ENCODE results near the gene RARG.

RARG gene

DNA sequence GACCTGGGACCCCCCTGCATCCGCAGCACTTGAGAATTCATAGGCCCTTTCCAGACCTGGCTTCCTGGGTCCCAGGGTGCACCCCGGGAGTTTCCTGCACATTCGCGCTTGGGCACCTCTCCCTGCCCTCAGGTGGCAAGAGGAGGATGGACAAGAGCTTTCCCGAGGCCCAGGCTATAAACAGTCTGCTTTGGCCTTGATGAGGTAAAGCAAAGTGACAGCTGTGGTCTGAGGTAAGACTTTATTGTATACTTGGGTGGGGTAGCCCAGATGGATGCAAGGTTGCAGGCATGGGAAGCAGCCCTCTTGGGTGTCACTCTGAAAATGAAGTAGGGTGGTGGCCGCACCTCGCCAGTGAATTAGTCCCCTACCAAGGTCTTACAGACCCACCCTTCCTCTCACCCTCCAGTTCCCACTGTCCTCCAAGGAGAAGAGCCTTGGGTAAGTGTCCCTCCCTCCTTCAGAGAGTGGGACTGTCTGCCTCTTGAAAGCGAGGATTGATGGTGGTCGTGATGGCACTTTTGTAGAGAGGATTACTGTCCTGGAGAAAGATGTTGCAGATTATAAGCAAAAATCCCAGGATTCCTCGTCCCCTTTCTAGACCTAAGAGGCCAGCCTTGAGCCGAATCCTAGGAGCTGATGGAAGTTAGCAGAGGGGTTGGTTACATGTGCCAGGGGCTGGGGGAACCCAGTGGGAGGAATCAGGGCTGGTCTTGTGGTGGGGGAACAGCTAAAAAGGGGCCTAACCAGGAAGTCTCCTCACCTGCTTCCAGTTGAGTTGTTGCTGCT, 40.7 kb downstream of the RARG start:
- Histone ChIP-seq H3K27me3 (ENCODE audit: control insufficient read depth, insufficient read depth, low read length) (peaks cover 4% of the 10 kb centered on the region), H3K4me3 (ENCODE audit: low read length) (no peak overlapping the region), H3K27ac (ENCODE audit: low read length) (no peak overlapping the region), H3K9me3 (ENCODE audit: control insufficient read depth, insufficient read depth, low read length) (no peaks in the 10 kb centered on the region), H3K36me3 (ENCODE audit: control insufficient read depth, insufficient read depth, low read length) (peaks cover 5% of the 10 kb centered on the region; the same call in 1 of the 2 replicates), H3K4me1 (ENCODE audit: control insufficient read depth, insufficient read depth, low read length) (peaks cover 2% of the 10 kb centered on the region; the same call in 1 of the 2 replicates)
- no peak for DNase-seq (ENCODE audit: low read depth, low spot score)
- WGBS (ENCODE audit: insufficient coverage, insufficient read length), result no CpG with 5 or more reads among the region's 11 CpGs

DNA sequence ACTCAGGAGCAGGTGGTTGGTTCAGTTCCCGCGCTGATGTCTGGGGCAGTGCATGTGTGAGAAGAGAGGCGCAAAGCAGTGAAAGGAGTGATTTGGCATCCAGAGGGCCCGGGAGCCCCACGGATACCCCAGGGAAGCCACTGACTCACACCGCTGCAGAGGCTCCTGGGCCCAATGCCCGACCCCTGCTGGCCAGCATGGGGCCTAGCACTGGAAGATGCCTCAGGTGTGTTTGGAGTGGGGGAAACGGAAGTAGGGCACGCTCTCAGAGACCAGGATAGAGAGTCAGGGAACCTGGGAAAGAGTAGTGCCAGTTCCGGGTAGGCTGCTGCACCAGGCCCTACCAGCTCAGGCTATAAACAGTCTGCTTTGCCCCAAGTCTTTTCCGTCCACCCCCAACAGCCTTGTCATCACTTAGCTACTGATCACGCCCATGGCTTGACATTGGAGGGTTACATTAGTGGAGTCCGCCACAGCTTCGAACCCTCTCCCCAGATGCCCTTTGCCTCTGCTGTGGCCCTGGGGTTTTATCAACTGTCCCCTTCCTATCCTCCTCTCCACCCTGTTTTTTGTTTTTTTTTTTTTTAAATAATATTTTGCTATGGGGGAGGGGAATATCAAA, 41.8 kb downstream of the RARG start:
- Histone ChIP-seq H3K4me3 (ENCODE audit: low read length) (no peak overlapping the region), H3K27me3 (ENCODE audit: control insufficient read depth, insufficient read depth, low read length) (peaks cover 2% of the 10 kb centered on the region), H3K36me3 (ENCODE audit: control insufficient read depth, insufficient read depth, low read length) (peaks cover 6% of the 10 kb centered on the region; the same call in 1 of the 2 replicates), H3K4me1 (ENCODE audit: control insufficient read depth, insufficient read depth, low read length) (peaks cover 2% of the 10 kb centered on the region; the same call in 1 of the 2 replicates), H3K9me3 (ENCODE audit: control insufficient read depth, insufficient read depth, low read length) (no peaks in the 10 kb centered on the region), H3K27ac (ENCODE audit: low read length) (no peak overlapping the region)
- WGBS (ENCODE audit: insufficient coverage, insufficient read length), result no CpG with 5 or more reads among the region's 14 CpGs
- no peak for DNase-seq (ENCODE audit: low read depth, low spot score)

GRCh38 chr12:53187145-53187899, 44.7 kb downstream of the RARG start:
- H3K4me3 ChIP-seq (ENCODE audit: low read length), result no peak overlapping the region
- no peak overlapping the region for H3K27ac ChIP-seq (ENCODE audit: low read length)
- WGBS (ENCODE audit: insufficient coverage, insufficient read length), result no CpG with 5 or more reads among the region's 15 CpGs
- peaks cover 2% of the 10 kb centered on the region; the same call in 1 of the 2 replicates for H3K4me1 ChIP-seq (ENCODE audit: control insufficient read depth, insufficient read depth, low read length)
- H3K36me3 ChIP-seq (ENCODE audit: control insufficient read depth, insufficient read depth, low read length), result peaks cover 12% of the 10 kb centered on the region; the same call in 1 of the 2 replicates
- no peaks in the 10 kb centered on the region for H3K9me3 ChIP-seq (ENCODE audit: control insufficient read depth, insufficient read depth, low read length)
- H3K27me3 ChIP-seq (ENCODE audit: control insufficient read depth, insufficient read depth, low read length), result no peaks in the 10 kb centered on the region
- no peak for DNase-seq (ENCODE audit: low read depth, low spot score)

DNA sequence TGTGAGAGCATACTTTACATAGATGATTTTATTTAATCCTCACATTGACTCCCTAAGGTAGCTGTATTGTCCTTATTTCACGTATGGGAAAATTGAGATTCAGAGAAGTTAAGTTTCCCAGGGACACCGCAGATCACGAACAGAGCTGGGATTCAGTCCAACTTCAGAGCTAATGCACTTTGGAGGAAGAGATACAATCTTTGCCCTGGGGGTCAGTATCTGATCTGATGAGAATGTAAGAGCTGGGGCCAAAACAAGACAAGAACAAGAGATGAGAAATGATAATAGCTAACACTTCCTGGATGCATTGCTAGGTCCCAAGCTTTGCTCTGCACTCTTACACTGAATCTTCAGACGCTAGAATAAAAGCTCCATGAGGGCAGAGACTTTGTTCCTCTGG, 45.3 kb downstream of the RARG start:
- WGBS (ENCODE audit: insufficient coverage, insufficient read length), result no CpG with 5 or more reads among the region's 4 CpGs
- Histone ChIP-seq H3K36me3 (ENCODE audit: control insufficient read depth, insufficient read depth, low read length) (peaks cover 12% of the 10 kb centered on the region; the same call in 1 of the 2 replicates), H3K4me1 (ENCODE audit: control insufficient read depth, insufficient read depth, low read length) (peaks cover 2% of the 10 kb centered on the region; the same call in 1 of the 2 replicates)

DNA sequence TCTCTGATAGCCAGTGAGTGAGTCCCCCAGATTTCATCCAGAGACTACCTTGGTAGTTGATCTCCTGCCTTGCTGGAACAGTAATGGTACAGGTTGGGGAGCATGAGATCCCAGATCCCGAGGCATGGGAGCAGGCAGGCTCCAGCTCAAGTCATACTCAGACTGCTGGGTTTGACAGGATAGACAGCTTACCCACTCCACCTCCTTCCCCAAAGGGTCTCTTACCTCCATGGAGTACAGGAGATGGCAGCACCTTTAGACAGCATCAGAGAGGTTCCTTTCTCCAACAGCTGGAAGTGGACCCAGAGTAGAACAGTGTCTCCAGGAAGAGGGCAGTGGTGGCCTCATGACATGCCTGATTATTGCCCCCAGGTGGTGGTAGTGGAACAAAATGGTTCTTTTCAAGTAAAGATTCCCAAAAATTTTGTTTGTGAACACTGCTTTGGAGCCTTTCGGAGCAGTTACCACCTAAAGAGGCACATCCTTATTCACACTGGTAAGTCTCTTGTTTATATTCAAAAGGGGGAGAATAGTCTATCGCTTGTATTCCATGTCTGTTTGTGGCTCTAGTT, 46.3 kb downstream of the RARG start:
- Histone ChIP-seq H3K9me3 (ENCODE audit: control insufficient read depth, insufficient read depth, low read length) (no peaks in the 10 kb centered on the region), H3K27ac (ENCODE audit: low read length) (no peak overlapping the region), H3K4me1 (ENCODE audit: control insufficient read depth, insufficient read depth, low read length) (peaks cover 2% of the 10 kb centered on the region; the same call in 1 of the 2 replicates), H3K27me3 (ENCODE audit: control insufficient read depth, insufficient read depth, low read length) (no peaks in the 10 kb centered on the region), H3K36me3 (ENCODE audit: control insufficient read depth, insufficient read depth, low read length) (peaks cover 12% of the 10 kb centered on the region; the same call in 1 of the 2 replicates), H3K4me3 (ENCODE audit: low read length) (no peak overlapping the region)
- no peak for DNase-seq (ENCODE audit: low read depth, low spot score)
- no CpG with 5 or more reads among the region's 3 CpGs for WGBS (ENCODE audit: insufficient coverage, insufficient read length)

More for the DNA sequence above, 45.3 kb downstream of the RARG start:
- DNase-seq (ENCODE audit: low read depth, low spot score), result no peak
- Histone ChIP-seq H3K27ac (ENCODE audit: low read length) (no peak overlapping the region), H3K4me3 (ENCODE audit: low read length) (no peak overlapping the region), H3K27me3 (ENCODE audit: control insufficient read depth, insufficient read depth, low read length) (no peaks in the 10 kb centered on the region), H3K9me3 (ENCODE audit: control insufficient read depth, insufficient read depth, low read length) (no peaks in the 10 kb centered on the region)

DNA sequence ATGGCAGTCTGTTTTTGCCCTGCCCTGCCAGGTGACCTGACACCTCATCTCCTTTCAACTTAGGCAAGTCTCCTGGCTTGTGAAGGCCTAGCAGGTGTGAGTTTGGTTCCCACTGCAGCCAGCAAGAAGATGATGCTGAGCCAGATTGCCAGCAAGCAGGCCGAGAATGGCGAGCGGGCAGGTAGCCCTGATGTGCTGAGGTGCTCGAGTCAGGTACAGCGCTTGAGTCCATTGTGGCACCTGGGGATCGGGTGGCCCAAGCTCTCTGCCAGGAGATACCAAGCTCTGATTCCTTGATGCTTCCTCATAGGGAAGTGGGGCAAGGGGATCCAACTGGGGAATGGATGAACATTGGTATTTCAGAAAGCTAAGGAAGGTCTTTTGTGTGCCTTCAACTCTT, 47.2 kb downstream of the RARG start:
- DNase-seq (ENCODE audit: low read depth, low spot score), result no peak
- Histone ChIP-seq H3K9me3 (ENCODE audit: control insufficient read depth, insufficient read depth, low read length) (no peaks in the 10 kb centered on the region), H3K36me3 (ENCODE audit: control insufficient read depth, insufficient read depth, low read length) (peaks cover 12% of the 10 kb centered on the region; the same call in 1 of the 2 replicates), H3K27ac (ENCODE audit: low read length) (no peak overlapping the region), H3K4me3 (ENCODE audit: low read length) (no peak overlapping the region), H3K4me1 (ENCODE audit: control insufficient read depth, insufficient read depth, low read length) (peaks cover 2% of the 10 kb centered on the region; the same call in 1 of the 2 replicates), H3K27me3 (ENCODE audit: control insufficient read depth, insufficient read depth, low read length) (no peaks in the 10 kb centered on the region)
- no CpG with 5 or more reads among the region's 6 CpGs for WGBS (ENCODE audit: insufficient coverage, insufficient read length)

DNA sequence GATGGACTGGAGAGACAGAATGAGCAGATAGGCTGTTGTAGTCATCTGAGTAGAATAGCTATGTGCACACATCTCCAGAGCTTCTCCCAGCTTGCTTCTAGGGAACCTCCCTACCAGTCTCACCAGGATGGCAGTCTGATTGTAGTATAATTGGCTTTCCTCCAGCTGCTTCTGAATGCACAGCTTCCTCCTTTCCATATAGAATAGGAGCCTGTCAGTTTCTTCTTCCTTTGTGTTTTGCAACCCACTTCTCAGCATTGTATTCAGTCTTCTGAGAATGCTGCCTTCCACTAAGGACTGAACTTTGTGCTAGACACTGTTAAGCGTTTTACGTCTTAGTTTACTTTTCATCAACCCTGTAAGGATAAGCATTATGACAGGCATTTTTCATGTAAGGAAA, 49.1 kb downstream of the RARG start:
- Histone ChIP-seq H3K27me3 (ENCODE audit: control insufficient read depth, insufficient read depth, low read length) (peaks cover 4% of the 10 kb centered on the region; the same call in 1 of the 2 replicates), H3K4me1 (ENCODE audit: control insufficient read depth, insufficient read depth, low read length) (no peaks in the 10 kb centered on the region), H3K27ac (ENCODE audit: low read length) (no peak overlapping the region), H3K9me3 (ENCODE audit: control insufficient read depth, insufficient read depth, low read length) (no peaks in the 10 kb centered on the region), H3K4me3 (ENCODE audit: low read length) (no peak overlapping the region), H3K36me3 (ENCODE audit: control insufficient read depth, insufficient read depth, low read length) (peaks cover 12% of the 10 kb centered on the region; the same call in 1 of the 2 replicates)
- no peak for DNase-seq (ENCODE audit: low read depth, low spot score)
- WGBS (ENCODE audit: insufficient coverage, insufficient read length), result no CpG with 5 or more reads among the region's 2 CpGs

DNA sequence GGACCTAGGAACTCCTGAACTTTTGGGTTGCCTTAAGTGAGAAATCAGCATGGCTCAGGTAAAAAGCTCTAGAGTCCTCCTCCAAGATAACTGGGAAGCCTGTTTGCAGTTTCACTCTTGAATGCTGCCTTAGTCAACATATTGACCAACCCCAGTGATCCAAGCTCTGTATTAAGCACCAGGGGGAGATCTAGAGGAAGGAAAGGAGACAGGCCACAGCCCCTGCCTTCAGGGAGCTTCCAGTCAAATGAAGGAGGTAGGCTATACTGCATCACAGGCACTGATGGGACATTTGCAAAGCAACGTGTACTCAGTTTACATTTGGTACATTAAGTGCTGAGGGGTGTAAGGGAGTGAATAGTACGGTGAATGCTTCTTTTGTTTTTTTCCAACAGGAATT, 50.1 kb downstream of the RARG start:
- H3K4me3 ChIP-seq (ENCODE audit: low read length), result no peak overlapping the region; the same call in 1 of the 2 replicates
- H3K27ac ChIP-seq (ENCODE audit: low read length), result no peak overlapping the region
- no peak for DNase-seq (ENCODE audit: low read depth, low spot score)
- no CpG with 5 or more reads among the region's 2 CpGs for WGBS (ENCODE audit: insufficient coverage, insufficient read length)
- peaks cover 8% of the 10 kb centered on the region; the same call in 1 of the 2 replicates for H3K36me3 ChIP-seq (ENCODE audit: control insufficient read depth, insufficient read depth, low read length)
- no peaks in the 10 kb centered on the region for H3K9me3 ChIP-seq (ENCODE audit: control insufficient read depth, insufficient read depth, low read length)
- peaks cover 4% of the 10 kb centered on the region; the same call in 1 of the 2 replicates for H3K27me3 ChIP-seq (ENCODE audit: control insufficient read depth, insufficient read depth, low read length)
- no peaks in the 10 kb centered on the region for H3K4me1 ChIP-seq (ENCODE audit: control insufficient read depth, insufficient read depth, low read length)

DNA sequence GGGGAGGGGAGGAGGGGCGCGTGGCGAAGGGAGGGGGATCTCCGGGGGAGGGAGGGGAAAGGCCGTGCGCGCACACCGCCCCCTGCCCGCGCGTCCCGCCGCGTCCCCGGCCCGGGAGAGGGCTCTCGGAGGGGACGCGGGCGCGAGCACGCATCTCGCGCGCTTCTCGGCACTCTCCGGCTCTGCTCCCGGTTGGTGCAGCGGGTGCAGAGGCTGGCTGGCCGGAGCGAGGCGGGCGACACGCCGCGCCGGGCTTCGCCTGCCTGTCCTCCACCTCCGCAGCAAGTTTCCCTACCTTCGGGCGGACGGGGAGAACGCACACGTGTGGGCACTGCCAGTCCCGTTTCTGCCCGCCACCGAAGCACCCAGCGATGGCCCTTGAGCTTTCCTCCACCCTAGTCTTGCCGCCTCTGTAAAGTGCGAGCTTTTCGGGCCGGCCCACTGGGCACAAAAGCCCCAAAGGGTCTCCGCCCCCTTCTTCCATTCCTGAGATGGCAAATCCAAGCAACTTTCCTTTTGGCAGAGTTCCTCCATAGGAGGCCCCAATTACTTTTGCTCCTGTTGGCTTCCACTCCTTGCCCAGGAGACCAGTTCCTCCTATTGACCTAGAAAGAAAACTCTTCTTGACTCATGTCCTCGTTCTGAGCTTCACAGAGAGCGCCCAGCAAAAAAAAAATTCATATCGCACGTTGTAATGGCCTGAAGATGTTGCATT, 50.9 kb downstream of the RARG start:
- peak overlapping the region; percentile 75 for H3K4me3 ChIP-seq (ENCODE audit: low read length)
- peaks cover 6% of the 10 kb centered on the region; the same call in 1 of the 2 replicates for H3K27me3 ChIP-seq (ENCODE audit: control insufficient read depth, insufficient read depth, low read length)
- H3K9me3 ChIP-seq (ENCODE audit: control insufficient read depth, insufficient read depth, low read length), result no peaks in the 10 kb centered on the region
- DNase-seq (ENCODE audit: low read depth, low spot score), result peak; percentile 48
- WGBS (ENCODE audit: insufficient coverage, insufficient read length), result no CpG with 5 or more reads among the region's 57 CpGs
- H3K36me3 ChIP-seq (ENCODE audit: control insufficient read depth, insufficient read depth, low read length), result peaks cover 6% of the 10 kb centered on the region; the same call in 1 of the 2 replicates
- H3K27ac ChIP-seq (ENCODE audit: low read length), result no peak overlapping the region
- H3K4me1 ChIP-seq (ENCODE audit: control insufficient read depth, insufficient read depth, low read length), result no peaks in the 10 kb centered on the region
